ENCODE results near the gene DNAJC17. TPM values are rescaled to one million over a fixed set of nuclear protein-coding genes. Genes with fewer than 3 reads are reported as not detected.

The DNAJC17 gene
- total RNA-seq, 1 experiment from 2014 or later, result 34.5 TPM

- TF ChIP-seq CTCF (conservative IDR thresholded peaks at IDR 0.05; ENCODE audit: low read depth, low read length) (no peak), EZH2 (IDR thresholded peaks at IDR 0.05; ENCODE audit: borderline replicate concordance, low read depth, low read length, poor library complexity, severe bottlenecking) (no peak)
- POLR2A ChIA-PET (ENCODE audit: low non-redundant PET), result no interaction called here
- H3K27me3 ChIP-seq (replicated peaks; ENCODE audit: insufficient read depth, low read depth, low read length, poor library complexity), result no peaks in the 10 kb centered on the region
- no TSS peak for BruUV-seq (replicated peaks)
- intact Hi-C loops (cut with micrococcal nuclease; ENCODE audit: unreplicated experiment), result no loop called here
- peaks cover 45% of the 10 kb centered on the region for H3K36me3 ChIP-seq (ENCODE audit: insufficient read depth, low read length, poor library complexity, severe bottlenecking)
- no peak overlapping the region for H3K27ac ChIP-seq (ENCODE audit: low read depth, low read length, poor library complexity, severe bottlenecking)
- no peak for DNase-seq (ENCODE audit: low spot score)
- CTCF ChIA-PET, result interaction anchor here (0.8 to 1.2 kb wide), 2 partner anchors 114 to 478 kb away, joined by 4 to 7 read pairs; no protein-coding TSS in a partner anchor
- H3K4me1 ChIP-seq (ENCODE audit: insufficient read depth, low read length, poor library complexity, severe bottlenecking), result peaks cover 19% of the 10 kb centered on the region
- H3K9me3 ChIP-seq (ENCODE audit: low read depth, low read length, poor library complexity, severe bottlenecking), result no peaks in the 10 kb centered on the region
- no peak overlapping the region for H3K4me3 ChIP-seq (ENCODE audit: low read depth, low read length, poor library complexity, severe bottlenecking)
Observed at GRCh38 chr15:40743485-40743901, 63.8 kb downstream of the DNAJC17 start.

- H3K27ac ChIP-seq (ENCODE audit: low read depth, low read length, poor library complexity, severe bottlenecking), result no peak overlapping the region
- no peak overlapping the region for H3K4me3 ChIP-seq (ENCODE audit: low read depth, low read length, poor library complexity, severe bottlenecking)
- H3K27me3 ChIP-seq (replicated peaks; ENCODE audit: insufficient read depth, low read depth, low read length, poor library complexity), result no peaks in the 10 kb centered on the region
- TF ChIP-seq CTCF (conservative IDR thresholded peaks at IDR 0.05; ENCODE audit: low read depth, low read length), result no peak
- intact Hi-C loops (cut with micrococcal nuclease; ENCODE audit: unreplicated experiment), result no loop called here
- peaks cover 80% of the 10 kb centered on the region for H3K36me3 ChIP-seq (ENCODE audit: insufficient read depth, low read length, poor library complexity, severe bottlenecking)
- ChIA-PET POLR2A (ENCODE audit: low non-redundant PET) (no interaction called here), CTCF (no interaction called here)
- H3K9me3 ChIP-seq (ENCODE audit: low read depth, low read length, poor library complexity, severe bottlenecking), result no peaks in the 10 kb centered on the region
- no TSS peak for BruUV-seq (replicated peaks)
- DNase-seq (ENCODE audit: low spot score), result no peak
- no peaks in the 10 kb centered on the region for H3K4me1 ChIP-seq (ENCODE audit: insufficient read depth, low read length, poor library complexity, severe bottlenecking)
Observed at GRCh38 chr15:40739854-40740253, 67.4 kb downstream of the DNAJC17 start.

DNA sequence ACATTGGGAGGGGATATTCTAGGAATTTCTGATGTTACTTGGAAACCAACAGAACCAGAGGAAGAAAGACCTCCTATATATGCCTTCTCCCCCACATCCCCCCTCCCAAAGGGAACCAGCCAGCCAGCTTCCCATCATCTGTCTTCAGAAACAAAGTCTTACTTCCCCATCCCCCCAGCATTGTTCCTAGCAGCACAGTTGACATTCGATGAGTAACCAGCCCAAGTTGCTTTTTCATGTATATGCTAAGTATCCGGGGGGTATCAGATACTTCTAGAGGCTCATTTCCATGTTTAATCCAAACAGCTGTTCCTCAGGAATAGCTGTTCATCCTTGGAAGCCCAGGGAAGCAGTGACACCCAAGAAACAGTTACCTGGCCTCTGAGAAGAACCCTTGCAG lies 68.2 kb downstream of the DNAJC17 start:
- H3K27ac ChIP-seq (ENCODE audit: low read depth, low read length, poor library complexity, severe bottlenecking), result no peak overlapping the region
- intact Hi-C loops (cut with micrococcal nuclease; ENCODE audit: unreplicated experiment), result no loop called here
- TSS peak; percentile 5 for BruUV-seq (replicated peaks)
- CTCF ChIA-PET, result no interaction called here
- no peaks in the 10 kb centered on the region for H3K9me3 ChIP-seq (ENCODE audit: low read depth, low read length, poor library complexity, severe bottlenecking)
- no peaks in the 10 kb centered on the region for H3K27me3 ChIP-seq (replicated peaks; ENCODE audit: insufficient read depth, low read depth, low read length, poor library complexity)
- TF ChIP-seq CTCF (conservative IDR thresholded peaks at IDR 0.05; ENCODE audit: low read depth, low read length) (no peak), EZH2 (IDR thresholded peaks at IDR 0.05; ENCODE audit: borderline replicate concordance, low read depth, low read length, poor library complexity, severe bottlenecking) (no peak)
- H3K36me3 ChIP-seq (ENCODE audit: insufficient read depth, low read length, poor library complexity, severe bottlenecking), result peaks cover 79% of the 10 kb centered on the region
- no peak for DNase-seq (ENCODE audit: low spot score)
- H3K4me3 ChIP-seq (ENCODE audit: low read depth, low read length, poor library complexity, severe bottlenecking), result no peak overlapping the region
- POLR2A ChIA-PET (ENCODE audit: low non-redundant PET), result no interaction called here
- no peaks in the 10 kb centered on the region for H3K4me1 ChIP-seq (ENCODE audit: insufficient read depth, low read length, poor library complexity, severe bottlenecking)

All from A673 (cell line).